AG10803 (cell line): Measurements from ENCODE around the gene SNRNP25.

Experiments
- DNase-seq: peaks from one replicate; pipeline ENCODE4 v3.0.0; 2010; ENCODE audit warnings: low read depth
- H3K4me3 ChIP-seq: 2 replicates; pipeline ENCODE4 v1.5.1; 2011; ENCODE audit warnings: mild to moderate bottlenecking, low read length, control low read depth
- CTCF ChIP-seq: conservative IDR thresholded peaks from 2 replicates; pipeline ENCODE4 v1.5.1; 2011; ENCODE audit warnings: mild to moderate bottlenecking, low read length, control low read depth, inconsistent platforms

The SNRNP25 gene

GRCh38 chr16:76535-77272, 23.1 kb downstream of the SNRNP25 start:
- peak; percentile 79 for DNase-seq
- TF ChIP-seq CTCF = no peak
- H3K4me3 ChIP-seq = peak overlapping the region; percentile 76

GRCh38 chr16:77273-77806, 23.7 kb downstream of the SNRNP25 start:
- DNase-seq = peak; percentile 71
- peak overlapping the region; percentile 76 for H3K4me3 ChIP-seq
- TF ChIP-seq CTCF = no peak

GRCh38 chr16:77807-78443, 24.3 kb downstream of the SNRNP25 start, which contains the start of gene MPG:
Gene MPG (plus strand): TSS chr16:78225. CDS start chr16:78310, 85 bp downstream.
- TF ChIP-seq CTCF = no peak
- peak; percentile 72 for DNase-seq

GRCh38 chr16:78444-79150, 25.0 kb downstream of the SNRNP25 start:
- DNase-seq = peak; percentile 46
- peak overlapping the region; percentile 76 for H3K4me3 ChIP-seq

More at GRCh38 chr16:77807-78443, 24.3 kb downstream of the SNRNP25 start, which contains the start of gene MPG:
- peak within 1 kb of the TSS; percentile 76 for H3K4me3 ChIP-seq

GRCh38 chr16:79151-80054, 25.8 kb downstream of the SNRNP25 start:
- peak; percentile 48 for DNase-seq
- H3K4me3 ChIP-seq = peak overlapping the region; percentile 76
- no peak for TF ChIP-seq CTCF

More at GRCh38 chr16:78444-79150, 25.0 kb downstream of the SNRNP25 start:
- no peak for TF ChIP-seq CTCF

GRCh38 chr16:83060-83603, 29.5 kb downstream of the SNRNP25 start:
- TF ChIP-seq CTCF = no peak
- H3K4me3 ChIP-seq = no peak overlapping the region
- no peak for DNase-seq
